Measurements from ENCODE around the gene CASP14. TPM values are rescaled to one million over a fixed set of nuclear protein-coding genes. Genes with fewer than 3 reads are reported as not detected.

CASP14 gene
- total RNA-seq, 1 experiment from 2014 or later = not detected

DNA sequence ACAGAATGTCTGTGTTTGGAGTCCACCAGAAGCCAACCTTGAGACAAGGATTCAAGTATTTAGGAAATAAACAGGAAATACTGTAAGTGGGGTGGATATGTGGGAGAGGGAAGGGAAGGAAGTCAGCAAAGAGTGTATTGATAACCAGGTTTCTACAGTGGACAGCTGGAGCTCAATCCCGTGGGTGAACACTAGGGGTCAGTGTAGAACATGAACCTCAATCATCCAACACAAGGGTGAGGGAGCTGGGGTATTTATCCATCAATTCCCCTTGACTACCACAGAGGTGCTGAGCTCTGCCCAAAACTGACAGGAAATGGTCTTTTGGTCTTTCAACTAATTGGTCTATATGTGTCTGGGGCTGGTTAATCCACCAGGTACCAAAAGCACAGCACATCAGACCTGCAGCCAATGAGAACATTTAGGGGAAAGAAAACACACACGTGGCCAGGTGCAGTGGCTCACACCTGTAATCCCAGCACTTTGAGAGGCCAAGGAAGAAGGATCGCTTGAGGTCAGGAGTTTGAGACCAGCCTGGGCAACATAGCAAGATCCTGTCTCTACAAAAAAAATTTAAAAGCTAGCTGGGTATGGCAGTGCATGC is 52.3 kb downstream of the CASP14 start (continued):
- TF ChIP-seq, protein P1, sequence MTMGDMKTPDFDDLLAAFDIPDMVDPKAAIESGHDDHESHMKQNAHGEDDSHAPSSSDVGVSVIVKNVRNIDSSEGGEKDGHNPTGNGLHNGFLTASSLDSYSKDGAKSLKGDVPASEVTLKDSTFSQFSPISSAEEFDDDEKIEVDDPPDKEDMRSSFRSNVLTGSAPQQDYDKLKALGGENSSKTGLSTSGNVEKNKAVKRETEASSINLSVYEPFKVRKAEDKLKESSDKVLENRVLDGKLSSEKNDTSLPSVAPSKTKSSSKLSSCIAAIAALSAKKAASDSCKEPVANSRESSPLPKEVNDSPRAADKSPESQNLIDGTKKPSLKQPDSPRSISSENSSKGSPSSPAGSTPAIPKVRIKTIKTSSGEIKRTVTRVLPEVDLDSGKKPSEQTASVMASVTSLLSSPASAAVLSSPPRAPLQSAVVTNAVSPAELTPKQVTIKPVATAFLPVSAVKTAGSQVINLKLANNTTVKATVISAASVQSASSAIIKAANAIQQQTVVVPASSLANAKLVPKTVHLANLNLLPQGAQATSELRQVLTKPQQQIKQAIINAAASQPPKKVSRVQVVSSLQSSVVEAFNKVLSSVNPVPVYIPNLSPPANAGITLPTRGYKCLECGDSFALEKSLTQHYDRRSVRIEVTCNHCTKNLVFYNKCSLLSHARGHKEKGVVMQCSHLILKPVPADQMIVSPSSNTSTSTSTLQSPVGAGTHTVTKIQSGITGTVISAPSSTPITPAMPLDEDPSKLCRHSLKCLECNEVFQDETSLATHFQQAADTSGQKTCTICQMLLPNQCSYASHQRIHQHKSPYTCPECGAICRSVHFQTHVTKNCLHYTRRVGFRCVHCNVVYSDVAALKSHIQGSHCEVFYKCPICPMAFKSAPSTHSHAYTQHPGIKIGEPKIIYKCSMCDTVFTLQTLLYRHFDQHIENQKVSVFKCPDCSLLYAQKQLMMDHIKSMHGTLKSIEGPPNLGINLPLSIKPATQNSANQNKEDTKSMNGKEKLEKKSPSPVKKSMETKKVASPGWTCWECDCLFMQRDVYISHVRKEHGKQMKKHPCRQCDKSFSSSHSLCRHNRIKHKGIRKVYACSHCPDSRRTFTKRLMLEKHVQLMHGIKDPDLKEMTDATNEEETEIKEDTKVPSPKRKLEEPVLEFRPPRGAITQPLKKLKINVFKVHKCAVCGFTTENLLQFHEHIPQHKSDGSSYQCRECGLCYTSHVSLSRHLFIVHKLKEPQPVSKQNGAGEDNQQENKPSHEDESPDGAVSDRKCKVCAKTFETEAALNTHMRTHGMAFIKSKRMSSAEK (CRISPR knock-in tag; IDR thresholded peaks at IDR 0.05; ENCODE audit: borderline replicate concordance) = no peak
- TF ChIP-seq, protein P2, sequence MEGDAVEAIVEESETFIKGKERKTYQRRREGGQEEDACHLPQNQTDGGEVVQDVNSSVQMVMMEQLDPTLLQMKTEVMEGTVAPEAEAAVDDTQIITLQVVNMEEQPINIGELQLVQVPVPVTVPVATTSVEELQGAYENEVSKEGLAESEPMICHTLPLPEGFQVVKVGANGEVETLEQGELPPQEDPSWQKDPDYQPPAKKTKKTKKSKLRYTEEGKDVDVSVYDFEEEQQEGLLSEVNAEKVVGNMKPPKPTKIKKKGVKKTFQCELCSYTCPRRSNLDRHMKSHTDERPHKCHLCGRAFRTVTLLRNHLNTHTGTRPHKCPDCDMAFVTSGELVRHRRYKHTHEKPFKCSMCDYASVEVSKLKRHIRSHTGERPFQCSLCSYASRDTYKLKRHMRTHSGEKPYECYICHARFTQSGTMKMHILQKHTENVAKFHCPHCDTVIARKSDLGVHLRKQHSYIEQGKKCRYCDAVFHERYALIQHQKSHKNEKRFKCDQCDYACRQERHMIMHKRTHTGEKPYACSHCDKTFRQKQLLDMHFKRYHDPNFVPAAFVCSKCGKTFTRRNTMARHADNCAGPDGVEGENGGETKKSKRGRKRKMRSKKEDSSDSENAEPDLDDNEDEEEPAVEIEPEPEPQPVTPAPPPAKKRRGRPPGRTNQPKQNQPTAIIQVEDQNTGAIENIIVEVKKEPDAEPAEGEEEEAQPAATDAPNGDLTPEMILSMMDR (IDR thresholded peaks at IDR 0.05) = peak; percentile 67
- TF ChIP-seq NFATC4 (CRISPR knock-in tag; IDR thresholded peaks at IDR 0.05) = no peak
- TF ChIP-seq NR3C1 (CRISPR knock-in tag; conservative IDR thresholded peaks at IDR 0.05; ENCODE audit: low read depth) = no peak
- no peak for TF ChIP-seq ZNF232 (CRISPR knock-in tag; IDR thresholded peaks at IDR 0.05)
- TF ChIP-seq, protein P3, sequence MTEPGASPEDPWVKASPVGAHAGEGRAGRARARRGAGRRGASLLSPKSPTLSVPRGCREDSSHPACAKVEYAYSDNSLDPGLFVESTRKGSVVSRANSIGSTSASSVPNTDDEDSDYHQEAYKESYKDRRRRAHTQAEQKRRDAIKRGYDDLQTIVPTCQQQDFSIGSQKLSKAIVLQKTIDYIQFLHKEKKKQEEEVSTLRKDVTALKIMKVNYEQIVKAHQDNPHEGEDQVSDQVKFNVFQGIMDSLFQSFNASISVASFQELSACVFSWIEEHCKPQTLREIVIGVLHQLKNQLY (CRISPR knock-in tag; IDR thresholded peaks at IDR 0.05) = no peak
- TF ChIP-seq HMGA2 (CRISPR knock-in tag; IDR thresholded peaks at IDR 0.05) = no peak
- TF ChIP-seq, protein P4, sequence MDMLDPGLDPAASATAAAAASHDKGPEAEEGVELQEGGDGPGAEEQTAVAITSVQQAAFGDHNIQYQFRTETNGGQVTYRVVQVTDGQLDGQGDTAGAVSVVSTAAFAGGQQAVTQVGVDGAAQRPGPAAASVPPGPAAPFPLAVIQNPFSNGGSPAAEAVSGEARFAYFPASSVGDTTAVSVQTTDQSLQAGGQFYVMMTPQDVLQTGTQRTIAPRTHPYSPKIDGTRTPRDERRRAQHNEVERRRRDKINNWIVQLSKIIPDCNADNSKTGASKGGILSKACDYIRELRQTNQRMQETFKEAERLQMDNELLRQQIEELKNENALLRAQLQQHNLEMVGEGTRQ (CRISPR knock-in tag; IDR thresholded peaks at IDR 0.05) = no peak
- TF ChIP-seq OVOL2 (CRISPR knock-in tag; IDR thresholded peaks at IDR 0.05; ENCODE audit: borderline replicate concordance) = no peak
- 0 out of 2 replicates have a peak, but pooled peaks have one; percentile 15 for TF ChIP-seq GTF2I (CRISPR knock-in tag; conservative IDR thresholded peaks at IDR 0.05)
- TF ChIP-seq, protein P5, sequence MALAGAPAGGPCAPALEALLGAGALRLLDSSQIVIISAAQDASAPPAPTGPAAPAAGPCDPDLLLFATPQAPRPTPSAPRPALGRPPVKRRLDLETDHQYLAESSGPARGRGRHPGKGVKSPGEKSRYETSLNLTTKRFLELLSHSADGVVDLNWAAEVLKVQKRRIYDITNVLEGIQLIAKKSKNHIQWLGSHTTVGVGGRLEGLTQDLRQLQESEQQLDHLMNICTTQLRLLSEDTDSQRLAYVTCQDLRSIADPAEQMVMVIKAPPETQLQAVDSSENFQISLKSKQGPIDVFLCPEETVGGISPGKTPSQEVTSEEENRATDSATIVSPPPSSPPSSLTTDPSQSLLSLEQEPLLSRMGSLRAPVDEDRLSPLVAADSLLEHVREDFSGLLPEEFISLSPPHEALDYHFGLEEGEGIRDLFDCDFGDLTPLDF (CRISPR knock-in tag; IDR thresholded peaks at IDR 0.05) = no peak
- no peak for TF ChIP-seq TEAD1 (CRISPR knock-in tag; IDR thresholded peaks at IDR 0.05)
- no peak for TF ChIP-seq ZBTB21 (CRISPR knock-in tag; IDR thresholded peaks at IDR 0.05; ENCODE audit: borderline replicate concordance)
- TF ChIP-seq, protein P6, sequence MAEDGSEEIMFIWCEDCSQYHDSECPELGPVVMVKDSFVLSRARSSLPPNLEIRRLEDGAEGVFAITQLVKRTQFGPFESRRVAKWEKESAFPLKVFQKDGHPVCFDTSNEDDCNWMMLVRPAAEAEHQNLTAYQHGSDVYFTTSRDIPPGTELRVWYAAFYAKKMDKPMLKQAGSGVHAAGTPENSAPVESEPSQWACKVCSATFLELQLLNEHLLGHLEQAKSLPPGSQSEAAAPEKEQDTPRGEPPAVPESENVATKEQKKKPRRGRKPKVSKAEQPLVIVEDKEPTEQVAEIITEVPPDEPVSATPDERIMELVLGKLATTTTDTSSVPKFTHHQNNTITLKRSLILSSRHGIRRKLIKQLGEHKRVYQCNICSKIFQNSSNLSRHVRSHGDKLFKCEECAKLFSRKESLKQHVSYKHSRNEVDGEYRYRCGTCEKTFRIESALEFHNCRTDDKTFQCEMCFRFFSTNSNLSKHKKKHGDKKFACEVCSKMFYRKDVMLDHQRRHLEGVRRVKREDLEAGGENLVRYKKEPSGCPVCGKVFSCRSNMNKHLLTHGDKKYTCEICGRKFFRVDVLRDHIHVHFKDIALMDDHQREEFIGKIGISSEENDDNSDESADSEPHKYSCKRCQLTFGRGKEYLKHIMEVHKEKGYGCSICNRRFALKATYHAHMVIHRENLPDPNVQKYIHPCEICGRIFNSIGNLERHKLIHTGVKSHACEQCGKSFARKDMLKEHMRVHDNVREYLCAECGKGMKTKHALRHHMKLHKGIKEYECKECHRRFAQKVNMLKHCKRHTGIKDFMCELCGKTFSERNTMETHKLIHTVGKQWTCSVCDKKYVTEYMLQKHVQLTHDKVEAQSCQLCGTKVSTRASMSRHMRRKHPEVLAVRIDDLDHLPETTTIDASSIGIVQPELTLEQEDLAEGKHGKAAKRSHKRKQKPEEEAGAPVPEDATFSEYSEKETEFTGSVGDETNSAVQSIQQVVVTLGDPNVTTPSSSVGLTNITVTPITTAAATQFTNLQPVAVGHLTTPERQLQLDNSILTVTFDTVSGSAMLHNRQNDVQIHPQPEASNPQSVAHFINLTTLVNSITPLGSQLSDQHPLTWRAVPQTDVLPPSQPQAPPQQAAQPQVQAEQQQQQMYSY (CRISPR knock-in tag; IDR thresholded peaks at IDR 0.05) = no peak
- TF ChIP-seq CBFB (CRISPR knock-in tag; IDR thresholded peaks at IDR 0.05; ENCODE audit: low read depth) = no peak
- TF ChIP-seq SMAD4 (CRISPR knock-in tag; IDR thresholded peaks at IDR 0.05) = no peak
